ENCODE measurements around the gene BTF3L4. TPM values are rescaled to one million over a fixed set of nuclear protein-coding genes. Genes with fewer than 3 reads are reported as not detected.
"Not testable (repeated sequence)": the region's sequence is repeated elsewhere in the genome, so short reads cannot be mapped to it uniquely, and the experiment has no call there.

The BTF3L4 gene
- total and polyA plus RNA-seq, 2 experiments from 2014 or later, result 67.5 to 80.2 TPM

- DNase-seq (ENCODE audit: low spot score), result no peak
- TF ChIP-seq EZH2phosphoT487 (IDR thresholded peaks at IDR 0.05; ENCODE audit: low read depth, severe bottlenecking, unreplicated experiment), result no peak
- TF ChIP-seq EZH2 (IDR thresholded peaks at IDR 0.05; ENCODE audit: borderline replicate concordance), result no peak
- TF ChIP-seq, protein P1, sequence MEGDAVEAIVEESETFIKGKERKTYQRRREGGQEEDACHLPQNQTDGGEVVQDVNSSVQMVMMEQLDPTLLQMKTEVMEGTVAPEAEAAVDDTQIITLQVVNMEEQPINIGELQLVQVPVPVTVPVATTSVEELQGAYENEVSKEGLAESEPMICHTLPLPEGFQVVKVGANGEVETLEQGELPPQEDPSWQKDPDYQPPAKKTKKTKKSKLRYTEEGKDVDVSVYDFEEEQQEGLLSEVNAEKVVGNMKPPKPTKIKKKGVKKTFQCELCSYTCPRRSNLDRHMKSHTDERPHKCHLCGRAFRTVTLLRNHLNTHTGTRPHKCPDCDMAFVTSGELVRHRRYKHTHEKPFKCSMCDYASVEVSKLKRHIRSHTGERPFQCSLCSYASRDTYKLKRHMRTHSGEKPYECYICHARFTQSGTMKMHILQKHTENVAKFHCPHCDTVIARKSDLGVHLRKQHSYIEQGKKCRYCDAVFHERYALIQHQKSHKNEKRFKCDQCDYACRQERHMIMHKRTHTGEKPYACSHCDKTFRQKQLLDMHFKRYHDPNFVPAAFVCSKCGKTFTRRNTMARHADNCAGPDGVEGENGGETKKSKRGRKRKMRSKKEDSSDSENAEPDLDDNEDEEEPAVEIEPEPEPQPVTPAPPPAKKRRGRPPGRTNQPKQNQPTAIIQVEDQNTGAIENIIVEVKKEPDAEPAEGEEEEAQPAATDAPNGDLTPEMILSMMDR (IDR thresholded peaks at IDR 0.05; ENCODE audit: poor library complexity), result no peak
These were observed 34.0 kb upstream of the BTF3L4 start for GRCh38 chr1:52022133-52022532.

GRCh38 chr1:52026278-52026677 lies 29.8 kb upstream of the BTF3L4 start:
- no peaks in the 10 kb centered on the region for H3K36me3 ChIP-seq (replicated peaks; ENCODE audit: insufficient read depth, low read depth)
- peaks cover 16% of the 10 kb centered on the region for H3K79me2 ChIP-seq
- peaks cover 4% of the 10 kb centered on the region for H4K20me1 ChIP-seq (ENCODE audit: insufficient read depth, poor library complexity, severe bottlenecking)
- WGBS (ENCODE audit: low lambda C conversion rate, missing lambda C conversion rate), result 88% methylated on average over 2 of the region's 2 CpGs
- no peaks in the 10 kb centered on the region for H3K9me3 ChIP-seq (ENCODE audit: low read depth)
- H3K4me1 ChIP-seq (ENCODE audit: insufficient read depth), result peaks cover 21% of the 10 kb centered on the region
- H3K27me3 ChIP-seq, result no peaks in the 10 kb centered on the region
- H2AFZ ChIP-seq, result no peak overlapping the region
- no peak for TF ChIP-seq EZH2 (IDR thresholded peaks at IDR 0.05; ENCODE audit: borderline replicate concordance)
- TF ChIP-seq, protein P1 (IDR thresholded peaks at IDR 0.05; ENCODE audit: poor library complexity), result no peak
- no peak for TF ChIP-seq EZH2phosphoT487 (IDR thresholded peaks at IDR 0.05; ENCODE audit: low read depth, severe bottlenecking, unreplicated experiment)
- no peak overlapping the region for H3K4me2 ChIP-seq
- no peak overlapping the region for H3K27ac ChIP-seq
- H3K4me3 ChIP-seq, result no peak overlapping the region
- no peaks in the 10 kb centered on the region for H3K9me2 ChIP-seq (replicated peaks; ENCODE audit: insufficient read depth)
- DNase-seq (ENCODE audit: low spot score), result no peak

More at GRCh38 chr1:52022133-52022532, 34.0 kb upstream of the BTF3L4 start:
- H4K20me1 ChIP-seq (ENCODE audit: insufficient read depth, poor library complexity, severe bottlenecking), result no peaks in the 10 kb centered on the region
- H3K9me3 ChIP-seq (ENCODE audit: low read depth), result no peaks in the 10 kb centered on the region
- no peak overlapping the region for H3K4me3 ChIP-seq
- WGBS (ENCODE audit: low lambda C conversion rate, missing lambda C conversion rate), result 92% methylated on average over 2 of the region's 2 CpGs
- no peaks in the 10 kb centered on the region for H3K4me1 ChIP-seq (ENCODE audit: insufficient read depth)
- no peak overlapping the region for H3K27ac ChIP-seq
- H3K36me3 ChIP-seq (replicated peaks; ENCODE audit: insufficient read depth, low read depth), result no peaks in the 10 kb centered on the region
- H2AFZ ChIP-seq, result no peak overlapping the region
- no peaks in the 10 kb centered on the region for H3K9me2 ChIP-seq (replicated peaks; ENCODE audit: insufficient read depth)
- no peaks in the 10 kb centered on the region for H3K79me2 ChIP-seq
- H3K27me3 ChIP-seq, result no peaks in the 10 kb centered on the region
- no peak overlapping the region for H3K4me2 ChIP-seq

DNA sequence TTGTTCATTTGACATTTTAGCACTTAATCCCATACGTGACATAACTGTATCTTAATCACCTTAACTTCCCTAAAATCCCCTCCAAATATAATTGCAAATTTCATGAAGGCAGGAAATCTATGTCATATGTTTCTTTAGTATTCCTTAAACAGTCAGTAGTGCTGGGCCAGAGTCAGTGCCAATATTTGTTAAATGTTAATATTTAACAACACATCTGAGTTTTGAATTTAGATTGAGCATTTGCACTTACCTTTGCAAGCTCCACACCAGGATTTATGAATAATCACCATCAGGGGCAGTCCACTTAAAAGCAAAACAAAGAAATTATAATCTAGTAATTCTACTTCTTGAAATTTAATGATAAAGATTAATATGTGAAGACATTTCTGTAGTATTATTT lies 27.8 kb upstream of the BTF3L4 start:
- Histone ChIP-seq H2AFZ (no peak overlapping the region), H3K4me2 (peak overlapping the region; percentile 25), H3K4me3 (no peak overlapping the region), H3K27ac (peak overlapping the region; percentile 43), H3K27me3 (no peaks in the 10 kb centered on the region), H3K36me3 (replicated peaks; ENCODE audit: insufficient read depth, low read depth) (no peaks in the 10 kb centered on the region), H4K20me1 (ENCODE audit: insufficient read depth, poor library complexity, severe bottlenecking) (peaks cover 13% of the 10 kb centered on the region), H3K9me3 (ENCODE audit: low read depth) (no peaks in the 10 kb centered on the region), H3K79me2 (peaks cover 34% of the 10 kb centered on the region), H3K9me2 (replicated peaks; ENCODE audit: insufficient read depth) (no peaks in the 10 kb centered on the region), H3K4me1 (ENCODE audit: insufficient read depth) (peaks cover 28% of the 10 kb centered on the region)
- no peak for DNase-seq (ENCODE audit: low spot score)
- TF ChIP-seq EZH2 (IDR thresholded peaks at IDR 0.05; ENCODE audit: borderline replicate concordance) (no peak), EZH2phosphoT487 (IDR thresholded peaks at IDR 0.05; ENCODE audit: low read depth, severe bottlenecking, unreplicated experiment) (no peak)
- TF ChIP-seq, protein P1 (IDR thresholded peaks at IDR 0.05; ENCODE audit: poor library complexity), result no peak
- 75% methylated on average over 1 of the region's 1 CpG for WGBS (ENCODE audit: low lambda C conversion rate, missing lambda C conversion rate)

DNA sequence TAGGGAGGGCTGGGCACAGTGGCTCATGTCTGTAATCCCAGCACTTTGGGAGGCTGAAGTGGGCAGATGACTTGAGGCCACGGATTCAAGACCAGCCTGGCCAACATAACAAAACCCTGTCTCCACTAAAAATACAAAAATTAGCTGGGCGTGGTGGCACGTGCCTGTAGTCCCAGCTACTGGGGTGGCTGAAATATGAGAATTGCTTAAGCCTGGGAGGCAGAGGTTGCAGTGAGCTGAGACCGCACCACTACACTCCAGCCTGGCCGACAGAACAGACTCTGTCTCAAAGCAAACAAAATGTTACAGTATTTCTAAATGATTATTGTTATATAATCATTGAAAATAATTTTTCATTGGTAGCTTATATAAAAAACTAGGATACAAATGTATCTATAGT lies 27.3 kb upstream of the BTF3L4 start:
- H3K36me3 ChIP-seq (replicated peaks; ENCODE audit: insufficient read depth, low read depth); H3K9me2 ChIP-seq (replicated peaks; ENCODE audit: insufficient read depth); H2AFZ ChIP-seq; H3K27ac ChIP-seq; H3K4me3 ChIP-seq; H3K27me3 ChIP-seq; DNase-seq (ENCODE audit: low spot score); H3K9me3 ChIP-seq (ENCODE audit: low read depth): not testable (repeated sequence)
- 62% methylated on average over 5 of the region's 5 CpGs for WGBS (ENCODE audit: low lambda C conversion rate, missing lambda C conversion rate)
- peak overlapping the region; percentile 25 for H3K4me2 ChIP-seq
- H3K4me1 ChIP-seq (ENCODE audit: insufficient read depth), result peaks cover 29% of the 10 kb centered on the region
- peaks cover 13% of the 10 kb centered on the region for H4K20me1 ChIP-seq (ENCODE audit: insufficient read depth, poor library complexity, severe bottlenecking)
- peaks cover 34% of the 10 kb centered on the region for H3K79me2 ChIP-seq

All from hepatocyte (in vitro differentiated cells).